ENCODE data around the gene HSF2. TPM values are rescaled to one million over a fixed set of nuclear protein-coding genes. Genes with fewer than 3 reads are reported as not detected.

Gene HSF2
- total and polyA plus RNA-seq, 3 experiments from 2014 or later: 15.5 to 17.6 (median 16.9) TPM

Other genes with a start within 250 kb of the HSF2 start
- 10 to 100 TPM; 61.7 to 62.9 TPM for gene SERINC1, start 72.2 kb downstream of the HSF2 start, total RNA-seq
- 130 TPM for gene SERINC1, start 72.2 kb downstream of the HSF2 start, polyA plus RNA-seq
- under 1 TPM in 1 of 2 experiments, not detected in 1; 0.26 TPM for gene PKIB, start 210.8 kb downstream of the HSF2 start, total RNA-seq
- 0.98 TPM for gene PKIB, start 210.8 kb downstream of the HSF2 start, polyA plus RNA-seq

Data from CD8-positive, alpha-beta memory T cell (primary cell).